DOHH2 (cell line): Measurements from ENCODE around the gene WBP4.
A peak's percentile ranks its signal among the peaks of the same experiment; 100 is the strongest.

Experiments used
- H3F3A ChIP-seq: fragments of 200-600 bp; sonication (generic), shearing (Covaris generic); 2 replicates; pipeline ENCODE4 v1.6.0; 2016; ENCODE audit warnings: antibody characterized with exemption, mild to moderate bottlenecking; ENCODE audit not compliant: control insufficient read depth, insufficient read depth
- H3K27ac ChIP-seq: fragments of 200-600 bp; sonication (generic); 2 replicates; pipeline ENCODE4 v1.5.1; 2014; ENCODE audit warnings: low read depth, mild to moderate bottlenecking, low read length, moderate library complexity
- H3K27me3 ChIP-seq: fragments of 200-600 bp; sonication (generic); 2 replicates; pipeline ENCODE4 v1.6.1; 2014; ENCODE audit warnings: mild to moderate bottlenecking, low read length, mixed read lengths; ENCODE audit not compliant: control insufficient read depth
- H3K36me3 ChIP-seq: fragments of 200-600 bp; sonication (generic); 2 replicates; pipeline ENCODE4 v1.6.1; 2014; ENCODE audit warnings: mild to moderate bottlenecking, low read length, moderate library complexity, mixed read lengths; ENCODE audit not compliant: control insufficient read depth
- H3K4me1 ChIP-seq: fragments of 200-600 bp; sonication (generic); 2 replicates; pipeline ENCODE4 v1.6.1; 2014; ENCODE audit warnings: mild to moderate bottlenecking, low read length, mixed read lengths; ENCODE audit not compliant: control insufficient read depth
- H3K4me2 ChIP-seq: fragments of 200-600 bp; sonication (generic); 2 replicates; pipeline ENCODE4 v1.6.0; 2014; ENCODE audit warnings: mild to moderate bottlenecking, low read length, moderate library complexity
- H3K4me3 ChIP-seq: fragments of 200-600 bp; sonication (generic); 2 replicates; pipeline ENCODE4 v1.5.1; 2014; ENCODE audit warnings: mild to moderate bottlenecking, low read length, mixed read lengths
- H3K79me2 ChIP-seq: fragments of 200-600 bp; sonication (generic); 2 replicates; pipeline ENCODE4 v1.6.1; 2014; ENCODE audit warnings: mild to moderate bottlenecking, low read length, mixed read lengths; ENCODE audit not compliant: control insufficient read depth
- H3K9me2 ChIP-seq: fragments of 200-600 bp; sonication (generic); replicated peaks from 2 replicates; pipeline ENCODE4 v1.6.1; 2014; ENCODE audit warnings: mild to moderate bottlenecking, low read length, mixed read lengths; ENCODE audit not compliant: control insufficient read depth
- H3K9me3 ChIP-seq: fragments of 200-600 bp; sonication (generic); 2 replicates; pipeline ENCODE4 v1.6.1; 2014; ENCODE audit warnings: antibody characterized with exemption, low read length, mixed read lengths; ENCODE audit not compliant: control insufficient read depth, insufficient read depth
- H4K20me1 ChIP-seq: fragments of 200-600 bp; sonication (generic); 2 replicates; pipeline ENCODE4 v1.6.0; 2014; ENCODE audit warnings: low read depth, mild to moderate bottlenecking, antibody characterized with exemption, low read length, moderate library complexity; ENCODE audit not compliant: control insufficient read depth, insufficient read depth
- EZH2phosphoT487 ChIP-seq: fragments of 200-600 bp; sonication (generic); IDR thresholded peaks from 2 replicates; pipeline ENCODE4 v1.6.1; 2017; ENCODE audit warnings: borderline replicate concordance, mild to moderate bottlenecking, antibody characterized with exemption, low read length, moderate library complexity, mixed read lengths
- TF ChIP-seq, protein P1 (sequence below): fragments of 200-600 bp; sonication (generic); IDR thresholded peaks from one replicate; pipeline ENCODE4 v1.5.1; 2014; ENCODE audit warnings: antibody characterized with exemption, mild to moderate bottlenecking, low read depth, low read length; ENCODE audit not compliant: poor library complexity, severe bottlenecking

The WBP4 gene

GRCh38 chr13:41074523-41074922 is 13.2 kb downstream of the WBP4 start:
- no peak overlapping the region for H3K4me3 ChIP-seq
- no peak overlapping the region for H3K4me2 ChIP-seq
- no peaks in the 10 kb centered on the region for H3K79me2 ChIP-seq
- peaks cover 69% of the 10 kb centered on the region for H3K36me3 ChIP-seq
- H3F3A ChIP-seq = no peaks in the 10 kb centered on the region
- TF ChIP-seq, protein P1, sequence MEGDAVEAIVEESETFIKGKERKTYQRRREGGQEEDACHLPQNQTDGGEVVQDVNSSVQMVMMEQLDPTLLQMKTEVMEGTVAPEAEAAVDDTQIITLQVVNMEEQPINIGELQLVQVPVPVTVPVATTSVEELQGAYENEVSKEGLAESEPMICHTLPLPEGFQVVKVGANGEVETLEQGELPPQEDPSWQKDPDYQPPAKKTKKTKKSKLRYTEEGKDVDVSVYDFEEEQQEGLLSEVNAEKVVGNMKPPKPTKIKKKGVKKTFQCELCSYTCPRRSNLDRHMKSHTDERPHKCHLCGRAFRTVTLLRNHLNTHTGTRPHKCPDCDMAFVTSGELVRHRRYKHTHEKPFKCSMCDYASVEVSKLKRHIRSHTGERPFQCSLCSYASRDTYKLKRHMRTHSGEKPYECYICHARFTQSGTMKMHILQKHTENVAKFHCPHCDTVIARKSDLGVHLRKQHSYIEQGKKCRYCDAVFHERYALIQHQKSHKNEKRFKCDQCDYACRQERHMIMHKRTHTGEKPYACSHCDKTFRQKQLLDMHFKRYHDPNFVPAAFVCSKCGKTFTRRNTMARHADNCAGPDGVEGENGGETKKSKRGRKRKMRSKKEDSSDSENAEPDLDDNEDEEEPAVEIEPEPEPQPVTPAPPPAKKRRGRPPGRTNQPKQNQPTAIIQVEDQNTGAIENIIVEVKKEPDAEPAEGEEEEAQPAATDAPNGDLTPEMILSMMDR = no peak
- no peak for TF ChIP-seq EZH2phosphoT487
- H3K4me1 ChIP-seq = no peaks in the 10 kb centered on the region
- no peaks in the 10 kb centered on the region for H3K9me3 ChIP-seq
- no peak overlapping the region for H3K27ac ChIP-seq
- no peaks in the 10 kb centered on the region for H4K20me1 ChIP-seq
- H3K27me3 ChIP-seq = no peaks in the 10 kb centered on the region
- no peaks in the 10 kb centered on the region for H3K9me2 ChIP-seq

DNA sequence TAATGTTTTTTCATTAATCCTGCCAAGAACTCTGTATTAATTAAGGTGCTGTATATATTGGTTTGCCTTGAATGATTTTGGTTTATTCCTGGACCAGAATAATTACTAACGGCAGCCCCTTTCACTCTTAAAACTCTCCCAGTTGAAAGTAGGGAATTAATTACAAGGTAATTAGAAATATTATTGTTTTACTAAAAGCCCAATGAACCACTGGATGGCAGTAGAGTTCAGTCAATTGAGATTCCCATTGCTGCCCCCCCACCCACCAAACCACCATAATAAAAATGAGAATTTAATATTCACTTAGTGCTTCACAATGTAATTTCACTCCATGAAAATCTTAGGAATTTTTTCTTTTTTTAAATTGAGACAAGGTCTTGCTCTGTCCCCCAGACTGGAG is 13.7 kb downstream of the WBP4 start:
- no peaks in the 10 kb centered on the region for H3K9me2 ChIP-seq
- H3K36me3 ChIP-seq = peaks cover 69% of the 10 kb centered on the region
- no peaks in the 10 kb centered on the region for H3K27me3 ChIP-seq
- no peaks in the 10 kb centered on the region for H3K9me3 ChIP-seq
- no peak overlapping the region for H3K4me3 ChIP-seq
- H3K79me2 ChIP-seq = no peaks in the 10 kb centered on the region
- no peaks in the 10 kb centered on the region for H4K20me1 ChIP-seq
- no peaks in the 10 kb centered on the region for H3F3A ChIP-seq
- no peak overlapping the region for H3K27ac ChIP-seq
- TF ChIP-seq, protein P1 = peak; percentile 58
- TF ChIP-seq EZH2phosphoT487 = no peak
- no peaks in the 10 kb centered on the region for H3K4me1 ChIP-seq
- no peak overlapping the region for H3K4me2 ChIP-seq

DNA sequence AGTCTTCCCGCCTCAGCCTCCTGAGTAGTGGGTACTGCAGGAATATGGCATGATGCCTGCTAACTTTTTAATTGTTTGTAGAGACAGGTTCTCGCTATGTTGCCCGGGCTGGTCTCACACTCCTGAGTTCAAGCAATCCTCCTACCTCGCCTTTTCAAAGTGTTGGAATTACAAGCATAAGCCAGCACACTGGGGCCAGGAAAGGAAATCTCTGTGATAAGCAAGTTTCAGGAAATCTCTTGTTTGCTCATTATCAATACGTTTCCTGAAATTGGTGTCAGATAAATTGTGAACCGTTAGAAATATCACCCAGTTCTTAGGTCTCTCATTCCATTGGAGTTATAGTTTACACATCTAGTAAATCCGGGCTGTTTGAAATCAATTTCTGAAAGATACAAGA is 14.2 kb downstream of the WBP4 start:
- Histone ChIP-seq H3K4me3 (no peak overlapping the region), H3K4me2 (no peak overlapping the region), H3K27me3 (no peaks in the 10 kb centered on the region), H3K9me3 (no peaks in the 10 kb centered on the region), H3K36me3 (peaks cover 65% of the 10 kb centered on the region), H3K27ac (no peak overlapping the region), H3K9me2 (no peaks in the 10 kb centered on the region), H3K79me2 (no peaks in the 10 kb centered on the region), H4K20me1 (no peaks in the 10 kb centered on the region), H3F3A (no peaks in the 10 kb centered on the region), H3K4me1 (no peaks in the 10 kb centered on the region)
- TF ChIP-seq, protein P1 = no peak
- TF ChIP-seq EZH2phosphoT487 = no peak

GRCh38 chr13:41077475-41077874 is 16.2 kb downstream of the WBP4 start:
- Histone ChIP-seq H3K4me1 (no peaks in the 10 kb centered on the region), H3K27ac (no peak overlapping the region), H3K36me3 (peaks cover 51% of the 10 kb centered on the region), H3K9me3 (no peaks in the 10 kb centered on the region), H4K20me1 (no peaks in the 10 kb centered on the region), H3K79me2 (no peaks in the 10 kb centered on the region), H3K9me2 (no peaks in the 10 kb centered on the region), H3K4me2 (no peak overlapping the region), H3F3A (no peaks in the 10 kb centered on the region), H3K27me3 (no peaks in the 10 kb centered on the region), H3K4me3 (no peak overlapping the region)
- TF ChIP-seq, protein P1 = no peak
- TF ChIP-seq EZH2phosphoT487 = no peak
